Activated effector memory CD4-positive, alpha-beta T cell treated with anti-CD3 and anti-CD28 coated beads, Interleukin-2, amount 50 U/mL, for 16 hours (primary cell): Measurements from ENCODE around the gene KCNG2.

ENCODE experiments used
- DNase-seq: peaks from one replicate; pipeline ENCODE4 v3.0.0-alpha.2; 2020

KCNG2 gene

GRCh38 chr18:79927607-79928562 lies 130.1 kb downstream of the KCNG2 start:
- DNase-seq: peak; percentile 38

- DNase-seq: peak; percentile 42
These were observed 130.8 kb downstream of the KCNG2 start for GRCh38 chr18:79928563-79928960.

- DNase-seq: no peak
These were observed 132.4 kb downstream of the KCNG2 start for GRCh38 chr18:79930020-79930642.

- DNase-seq: peak; percentile 17
These were observed 133.7 kb downstream of the KCNG2 start for GRCh38 chr18:79931475-79931874.

- DNase-seq: no peak
These were observed 135.2 kb downstream of the KCNG2 start for GRCh38 chr18:79932907-79933306.

GRCh38 chr18:79933765-79934164 lies 136.0 kb downstream of the KCNG2 start:
- peak; percentile 37 for DNase-seq

GRCh38 chr18:79934311-79935097 lies 136.8 kb downstream of the KCNG2 start:
- peak; percentile 37 for DNase-seq

- peak; percentile 16 for DNase-seq
These were observed 137.4 kb downstream of the KCNG2 start for GRCh38 chr18:79935098-79935480.

- DNase-seq: peak; percentile 31
These were observed 137.8 kb downstream of the KCNG2 start for GRCh38 chr18:79935499-79935898.

- peak; percentile 27 for DNase-seq
These were observed 138.2 kb downstream of the KCNG2 start for GRCh38 chr18:79935925-79936324.

GRCh38 chr18:79936641-79937040 lies 138.9 kb downstream of the KCNG2 start:
- DNase-seq: peak; percentile 39

GRCh38 chr18:79937103-79937860 lies 139.5 kb downstream of the KCNG2 start:
- DNase-seq: peak; percentile 38

GRCh38 chr18:79938196-79938595 lies 140.5 kb downstream of the KCNG2 start:
- peak; percentile 34 for DNase-seq

- DNase-seq: no peak
These were observed 141.4 kb downstream of the KCNG2 start for GRCh38 chr18:79939096-79939495.

- peak; percentile 31 for DNase-seq
These were observed 142.5 kb downstream of the KCNG2 start for GRCh38 chr18:79940126-79940813.

GRCh38 chr18:79940814-79941472 lies 143.2 kb downstream of the KCNG2 start:
- DNase-seq: peak; percentile 51

GRCh38 chr18:79941473-79942119 lies 143.9 kb downstream of the KCNG2 start:
- DNase-seq: peak; percentile 43

GRCh38 chr18:79942211-79942610 lies 144.5 kb downstream of the KCNG2 start:
- peak; percentile 34 for DNase-seq

- DNase-seq: peak; percentile 60
These were observed 145.3 kb downstream of the KCNG2 start for GRCh38 chr18:79942786-79943607.

- DNase-seq: no peak
These were observed 145.9 kb downstream of the KCNG2 start for GRCh38 chr18:79943608-79944125.
